Gastroesophageal sphincter (tissue), 4 donors: ENCODE data around the gene ZBTB46. TPM values are rescaled to one million over a fixed set of nuclear protein-coding genes. Genes with fewer than 3 reads are reported as not detected.

Source experiments
- ATAC-seq: fragments of 150-250 bp; one replicate; pipeline ENCODE4 v1.9.1; 2016; ENCODE audit warnings: mild to moderate bottlenecking, moderate library complexity
- H3K27ac ChIP-seq, 4 donors: fragments of 200-600 bp; sonication (generic) in 3 of 4; 1 replicate in 3 of 4; 2 replicates in 1 of 4; pipeline ENCODE4 v1.5.1; 2016 to 2019
- H3K27me3 ChIP-seq: fragments of 200-600 bp; sonication (generic); one replicate; pipeline ENCODE4 v1.5.1; 2019
- H3K36me3 ChIP-seq, 2 donors: fragments of 200-600 bp; sonication (generic); one replicate each; pipeline ENCODE4 v1.5.1; 2019; ENCODE audit warnings: control low read depth in 1 of 2
- H3K4me1 ChIP-seq, 3 donors: fragments of 200-600 bp; sonication (generic); 1 replicate in 2 of 3; 2 replicates in 1 of 3; pipeline ENCODE4 v1.5.1; 2016 to 2019; ENCODE audit warnings: control low read depth in 2 of 3
- H3K4me3 ChIP-seq, 2 donors: fragments of 200-600 bp; sonication (generic); one replicate each; pipeline ENCODE4 v1.5.1; 2019; ENCODE audit warnings: mild to moderate bottlenecking in 1 of 2, moderate library complexity in 1 of 2
- H3K9me3 ChIP-seq, 3 donors: fragments of 200-600 bp; sonication (generic); one replicate each; pipeline ENCODE4 v1.5.1; 2017 to 2019; ENCODE audit warnings: control low read depth in 2 of 3
- EP300 ChIP-seq: sonication (generic); formaldehyde crosslinking; IDR thresholded peaks from one replicate; pipeline ENCODE4 v1.6.1; 2017; ENCODE audit warnings: antibody characterized with exemption, mild to moderate bottlenecking
- POLR2A ChIP-seq, 2 donors: fragments of 450-650 bp; IDR thresholded peaks; one replicate each; pipeline ENCODE4 v1.6.1; 2017; ENCODE audit warnings: antibody characterized with exemption in 2 of 2, mild to moderate bottlenecking in 2 of 2, moderate library complexity in 1 of 2
- WGBS, 2 donors: methylation state at CpG; one replicate each; pipeline ENCODE4 v1.1.5; 2018; ENCODE audit warnings: low coverage in 1 of 2; 5-methylcytosine and 5-hydroxymethylcytosine counted together
- small RNA-seq, 4 donors: library from RNA; depleted of rRNA; stranded (forward); fragments of <200 nt; gene quantifications; one replicate each; pipeline ENCODE3, GENCODE V24; 2016
- total RNA-seq, 4 donors: library from RNA; depleted of rRNA; stranded (reverse); fragments of >200 nt; gene quantifications; one replicate each; pipeline ENCODE4 v1.1.0, GENCODE V29; 2016

ZBTB46 gene
- total RNA-seq, 4 donors from 2014 or later = 8.1 to 13.8 (median 10.2) TPM

DNA sequence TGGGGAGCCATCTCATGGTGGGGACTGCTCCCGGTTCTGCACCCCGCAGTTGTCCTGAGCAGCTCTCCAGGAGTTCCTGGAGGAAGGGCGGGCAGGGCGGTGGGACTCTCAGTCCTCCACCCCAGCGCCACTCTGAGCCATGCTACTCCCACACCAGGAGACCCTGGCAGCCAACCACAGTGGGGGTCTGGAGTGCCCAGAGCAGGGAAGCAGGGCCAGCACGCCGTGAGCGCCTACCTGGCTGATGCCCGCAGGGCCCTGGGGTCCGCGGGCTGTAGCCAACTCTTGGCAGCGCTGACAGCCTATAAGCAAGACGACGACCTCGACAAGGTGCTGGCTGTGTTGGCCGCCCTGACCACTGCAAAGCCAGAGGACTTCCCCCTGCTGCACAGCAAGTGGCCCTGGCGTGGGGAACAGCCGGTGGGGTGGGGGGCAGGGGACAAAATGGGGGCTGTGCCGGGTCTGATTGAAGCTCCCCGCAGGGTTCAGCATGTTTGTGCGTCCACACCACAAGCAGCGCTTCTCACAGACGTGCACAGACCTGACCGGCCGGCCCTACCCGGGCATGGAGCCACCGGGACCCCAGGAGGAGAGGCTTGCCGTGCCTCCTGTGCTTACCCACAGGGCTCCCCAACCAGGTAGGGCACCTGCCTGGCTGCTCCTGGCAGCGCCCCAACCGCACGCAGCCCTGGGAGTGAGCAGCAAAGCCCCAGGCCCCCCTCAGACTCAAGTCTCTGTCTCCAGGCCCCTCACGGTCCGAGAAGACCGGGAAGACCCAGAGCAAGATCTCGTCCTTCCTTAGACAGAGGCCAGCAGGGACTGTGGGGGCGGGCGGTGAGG lies 136.3 kb downstream of the ZBTB46 start:
- H3K27me3 ChIP-seq = no peaks in the 10 kb centered on the region
- no peak overlapping the region for H3K27ac ChIP-seq
- H3K4me3 ChIP-seq = no peak overlapping the region
- H3K36me3 ChIP-seq = peaks cover 0 to 40% of the 10 kb centered on the region in 2 donors
- no peak for TF ChIP-seq POLR2A (IDR thresholded peaks at IDR 0.05)
- no peaks in the 10 kb centered on the region for H3K9me3 ChIP-seq
- ATAC-seq = no peak
- WGBS, 2 donors = 100% methylated on average over 3 of the region's 37 CpGs; no CpG with 5 or more reads in 1 of the 2 donors
- peaks cover 0 to 42% (median 33%) of the 10 kb centered on the region in 3 donors for H3K4me1 ChIP-seq

DNA sequence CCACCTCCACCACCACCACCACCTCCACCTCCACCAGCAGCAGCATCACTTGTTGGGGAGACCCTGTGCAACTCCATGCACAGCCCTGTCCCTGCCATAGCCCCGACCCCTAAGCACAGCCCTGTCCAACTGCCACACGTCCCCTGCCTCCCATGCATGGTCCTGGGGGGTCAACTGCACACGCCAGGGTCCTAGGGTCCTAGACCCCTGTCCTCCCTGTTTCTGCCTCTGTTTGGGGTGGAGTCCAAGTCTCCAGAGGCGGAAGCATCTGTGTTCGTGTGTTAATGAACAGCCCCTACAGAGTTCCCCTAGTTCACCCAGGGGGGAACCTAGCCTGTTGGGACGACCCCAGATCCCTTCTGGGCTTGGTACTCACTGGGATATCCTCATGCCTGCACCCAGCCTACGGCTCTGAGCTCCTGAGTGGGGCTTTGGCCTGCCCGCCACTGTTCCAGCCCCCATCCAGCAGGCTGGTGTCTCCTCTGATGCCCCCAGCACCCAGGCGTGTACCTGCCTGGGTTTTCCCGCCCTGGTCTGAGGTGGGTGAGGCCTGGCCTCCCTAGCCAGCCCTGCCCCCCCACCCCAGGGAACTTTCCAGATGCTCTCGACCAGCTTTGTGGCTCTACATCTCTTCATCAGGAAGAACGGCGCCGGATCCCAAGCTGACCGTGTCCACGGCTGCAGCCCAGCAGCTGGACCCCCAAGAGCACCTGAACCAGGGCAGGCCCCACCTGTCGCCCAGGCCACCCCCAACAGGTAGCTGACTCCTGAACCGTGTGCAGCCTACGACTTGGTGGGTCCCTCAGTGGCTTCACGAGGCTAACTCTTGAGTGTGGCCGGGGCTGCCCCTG lies 137.1 kb downstream of the ZBTB46 start:
- 90 to 100% methylated on average over 1 to 2 of the region's 21 CpGs for WGBS, 2 donors
- ATAC-seq = no peak
- Histone ChIP-seq H3K36me3 (peaks cover 0 to 36% of the 10 kb centered on the region in 2 donors), H3K9me3 (no peaks in the 10 kb centered on the region), H3K27me3 (no peaks in the 10 kb centered on the region), H3K27ac (no peak overlapping the region), H3K4me3 (no peak overlapping the region), H3K4me1 (peaks cover 0 to 40% (median 24%) of the 10 kb centered on the region in 3 donors)
- TF ChIP-seq POLR2A (IDR thresholded peaks at IDR 0.05) (no peak), EP300 (no peak)

Small RNA genes within 50 kb of the gene (small RNA-seq; reads per million reads assigned to genes)
- gene LIME1 (0 to 0.38 (median 0.04) reads per million in 4 donors), gene TNFRSF6B (0 reads per million in 4 donors)

Other genes starting within 250 kb of the ZBTB46 start
- gene GMEB2, start 204.2 kb downstream of the ZBTB46 start, total RNA-seq = 10 to 100 TPM in 3 of 4 donors, 1 to 10 TPM in 1; 9.8 to 16.1 (median 12.1) TPM
- 10 to 100 TPM; 13.7 to 31.6 (median 17.0) TPM for gene STMN3, start 177.8 kb downstream of the ZBTB46 start, total RNA-seq
- gene RTEL1, start 173.0 kb downstream of the ZBTB46 start, total RNA-seq = 10 to 100 TPM in 3 of 4 donors, 1 to 10 TPM in 1; 7.1 to 43.7 (median 18.7) TPM
- 10 to 100 TPM in 3 of 4 donors, 1 to 10 TPM in 1; 8.9 to 27.8 (median 15.4) TPM for gene TNFRSF6B, start 134.6 kb downstream of the ZBTB46 start, total RNA-seq
- gene ARFRP1, start 123.3 kb downstream of the ZBTB46 start, total RNA-seq = 10 to 100 TPM; 38.9 to 56.4 (median 49.0) TPM
- 10 to 100 TPM; 21.7 to 51.7 (median 32.9) TPM for gene ZGPAT, start 123.2 kb downstream of the ZBTB46 start, total RNA-seq
- gene LIME1, start 94.6 kb downstream of the ZBTB46 start, total RNA-seq = 10 to 100 TPM in 1 of 4 donors, 1 to 10 TPM in 3; 4.7 to 17.0 (median 7.2) TPM
- 10 to 100 TPM; 36.5 to 98.7 (median 59.9) TPM for gene SLC2A4RG, start 91.5 kb downstream of the ZBTB46 start, total RNA-seq
- gene ABHD16B, start 30.2 kb upstream of the ZBTB46 start, total RNA-seq = not detected
- gene TPD52L2, start 34.0 kb upstream of the ZBTB46 start, total RNA-seq = 100 to 1,000 TPM; 136 to 157 (median 145) TPM
- gene DNAJC5, start 63.9 kb upstream of the ZBTB46 start, total RNA-seq = 10 to 100 TPM; 44.7 to 70.6 (median 47.6) TPM
- gene UCKL1, start 125.2 kb upstream of the ZBTB46 start, total RNA-seq = 10 to 100 TPM; 19.8 to 27.7 (median 22.6) TPM
- gene ZNF512B, start 138.7 kb upstream of the ZBTB46 start, total RNA-seq = 10 to 100 TPM in 2 of 4 donors, 1 to 10 TPM in 2; 9.0 to 13.8 (median 10.0) TPM
- gene SAMD10, start 148.4 kb upstream of the ZBTB46 start, total RNA-seq = 1 to 10 TPM in 2 of 4 donors, under 1 TPM in 2; 0.62 to 4.6 (median 1.9) TPM
- 10 to 100 TPM; 53.7 to 73.0 (median 67.6) TPM for gene PRPF6, start 149.9 kb upstream of the ZBTB46 start, total RNA-seq
- gene C20orf204, start 204.9 kb upstream of the ZBTB46 start, total RNA-seq = 1 to 10 TPM in 1 of 4 donors, under 1 TPM in 2, not detected in 1; 0.40 to 1.6 (median 0.58) TPM
- 10 to 100 TPM in 1 of 4 donors, 1 to 10 TPM in 3; 4.4 to 13.3 (median 7.1) TPM for gene SOX18, start 218.4 kb upstream of the ZBTB46 start, total RNA-seq
- 10 to 100 TPM; 28.1 to 39.7 (median 33.6) TPM for gene TCEA2, start 231.9 kb upstream of the ZBTB46 start, total RNA-seq
- gene RGS19, start 248.3 kb upstream of the ZBTB46 start, total RNA-seq = 10 to 100 TPM in 2 of 4 donors, 1 to 10 TPM in 2; 3.4 to 16.0 (median 10.5) TPM
- 1 to 10 TPM in 1 of 4 donors, under 1 TPM in 3; 0.50 to 1.1 (median 0.66) TPM for gene OPRL1, start 248.8 kb upstream of the ZBTB46 start, total RNA-seq